Activated naive CD8-positive, alpha-beta T cell (primary cell): Measurements from ENCODE around the gene MARCHF4.
A peak's percentile ranks its signal among the peaks of the same experiment; 100 is the strongest.

Experiments used
- H3K27ac Mint-ChIP-seq: one replicate; pipeline ENCODE4 v1.8.0; 2021; ENCODE audit warnings: mixed read lengths
- H3K27me3 Mint-ChIP-seq: one replicate; pipeline ENCODE4 v1.8.0; 2021; ENCODE audit warnings: mixed read lengths
- H3K36me3 Mint-ChIP-seq: one replicate; pipeline ENCODE4 v1.8.0; 2021; ENCODE audit warnings: mixed read lengths
- H3K4me1 Mint-ChIP-seq: one replicate; pipeline ENCODE4 v1.8.0; 2021; ENCODE audit warnings: low read depth, mixed read lengths
- H3K4me3 Mint-ChIP-seq: one replicate; pipeline ENCODE4 v1.8.0; 2021; ENCODE audit warnings: mild to moderate bottlenecking, mixed read lengths
- H3K9me3 Mint-ChIP-seq: one replicate; pipeline ENCODE4 v1.8.0; 2021; ENCODE audit warnings: low read depth, mixed read lengths

MARCHF4 gene

GRCh38 chr2:216371721-216372702, at the start of gene MARCHF4:
TSS of gene MARCHF4 (minus strand) at chr2:216372483. CDS start at chr2:216370260, 2,223 bp downstream.
- H3K9me3 Mint-ChIP-seq = no peaks in the 10 kb centered on the region
- no peak within 1 kb of the TSS for H3K27ac Mint-ChIP-seq
- no peaks in the 10 kb centered on the region for H3K36me3 Mint-ChIP-seq
- peaks cover 21% of the 10 kb centered on the region for H3K4me1 Mint-ChIP-seq
- H3K4me3 Mint-ChIP-seq = peak within 1 kb of the TSS; percentile 66
- H3K27me3 Mint-ChIP-seq = peaks cover 34% of the 10 kb centered on the region

- no peak overlapping the region for H3K4me3 Mint-ChIP-seq
- peaks cover 37% of the 10 kb centered on the region for H3K36me3 Mint-ChIP-seq
- H3K27ac Mint-ChIP-seq = no peak overlapping the region
- no peaks in the 10 kb centered on the region for H3K9me3 Mint-ChIP-seq
- H3K27me3 Mint-ChIP-seq = no peaks in the 10 kb centered on the region
- H3K4me1 Mint-ChIP-seq = peaks cover 10% of the 10 kb centered on the region
Measured at GRCh38 chr2:216420367-216421101, 48.3 kb upstream of the MARCHF4 start.

DNA sequence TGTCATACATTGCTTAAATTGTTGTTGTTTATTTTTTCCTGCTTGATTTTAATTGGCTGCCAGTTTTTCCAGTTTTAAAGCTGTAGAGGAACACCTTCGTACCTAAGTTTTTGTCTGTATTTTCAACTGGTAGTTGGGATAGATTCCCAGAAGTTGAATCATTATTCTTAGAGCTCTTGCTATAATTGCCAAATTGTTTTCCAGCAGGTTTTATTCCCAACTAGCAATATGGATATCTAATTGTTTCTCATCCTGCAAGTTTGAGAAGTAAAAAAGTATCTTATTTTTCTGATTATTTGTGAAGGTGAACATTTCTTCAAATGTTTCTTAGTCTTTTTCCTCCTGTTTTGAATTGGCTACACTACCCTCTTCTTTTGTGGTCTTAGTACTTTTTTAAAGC, 46.7 kb upstream of the MARCHF4 start:
- H3K27me3 Mint-ChIP-seq = no peaks in the 10 kb centered on the region
- H3K36me3 Mint-ChIP-seq = peaks cover 32% of the 10 kb centered on the region
- peaks cover 10% of the 10 kb centered on the region for H3K4me1 Mint-ChIP-seq
- no peak overlapping the region for H3K27ac Mint-ChIP-seq
- no peak overlapping the region for H3K4me3 Mint-ChIP-seq
- no peaks in the 10 kb centered on the region for H3K9me3 Mint-ChIP-seq

- H3K27me3 Mint-ChIP-seq = no peaks in the 10 kb centered on the region
- H3K27ac Mint-ChIP-seq = no peak overlapping the region
- peaks cover 25% of the 10 kb centered on the region for H3K4me1 Mint-ChIP-seq
- no peaks in the 10 kb centered on the region for H3K9me3 Mint-ChIP-seq
- H3K36me3 Mint-ChIP-seq = peaks cover 20% of the 10 kb centered on the region
- H3K4me3 Mint-ChIP-seq = no peak overlapping the region
Measured at GRCh38 chr2:216416571-216417307, 44.5 kb upstream of the MARCHF4 start.

DNA sequence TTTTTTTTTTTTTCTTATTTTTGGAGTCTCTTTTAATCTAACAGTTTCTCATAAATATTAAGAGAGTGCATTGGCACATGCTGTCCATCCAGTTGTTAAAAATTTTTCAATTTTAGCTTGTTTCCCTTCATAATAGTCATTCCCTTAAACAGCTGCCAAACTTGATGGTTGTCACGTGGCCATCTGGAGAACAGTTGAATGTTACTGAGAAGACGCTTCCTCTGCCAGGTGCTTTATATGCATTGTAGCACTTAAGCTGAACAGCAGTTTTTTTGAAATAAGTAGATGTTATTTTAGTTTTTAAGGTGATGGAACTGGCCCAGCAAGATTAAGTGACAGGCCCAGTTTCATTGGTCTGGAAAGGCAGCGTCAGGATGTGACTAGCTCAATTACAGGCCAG, 43.3 kb upstream of the MARCHF4 start:
- peaks cover 29% of the 10 kb centered on the region for H3K4me1 Mint-ChIP-seq
- H3K9me3 Mint-ChIP-seq = no peaks in the 10 kb centered on the region
- H3K36me3 Mint-ChIP-seq = peaks cover 18% of the 10 kb centered on the region
- no peak overlapping the region for H3K4me3 Mint-ChIP-seq
- no peak overlapping the region for H3K27ac Mint-ChIP-seq
- no peaks in the 10 kb centered on the region for H3K27me3 Mint-ChIP-seq

DNA sequence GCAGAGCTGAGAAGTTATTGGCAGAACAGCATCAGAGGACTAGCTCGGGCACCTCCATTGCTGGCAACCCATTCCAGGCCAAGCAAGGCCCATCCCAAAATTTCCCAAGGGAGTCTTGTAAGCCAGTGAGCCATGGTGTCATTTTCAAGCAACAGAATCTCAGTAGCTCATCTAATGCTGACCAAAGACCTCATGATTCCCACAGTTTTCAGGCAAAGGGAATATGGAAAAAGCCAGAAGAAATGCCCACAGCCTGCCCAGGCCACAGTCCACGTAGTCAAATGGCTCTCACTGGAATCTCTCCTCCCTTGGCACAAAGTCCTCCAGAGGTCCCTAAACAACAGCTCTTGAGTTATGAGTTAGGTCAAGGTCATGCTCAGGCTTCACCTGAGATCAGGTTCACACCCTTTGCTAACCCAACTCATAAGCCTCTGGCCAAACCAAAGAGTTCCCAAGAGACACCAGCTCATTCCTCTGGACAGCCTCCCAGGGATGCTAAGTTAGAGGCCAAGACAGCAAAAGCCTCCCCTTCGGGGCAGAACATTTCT, 42.6 kb upstream of the MARCHF4 start:
- no peaks in the 10 kb centered on the region for H3K9me3 Mint-ChIP-seq
- no peaks in the 10 kb centered on the region for H3K27me3 Mint-ChIP-seq
- peaks cover 29% of the 10 kb centered on the region for H3K4me1 Mint-ChIP-seq
- peaks cover 14% of the 10 kb centered on the region for H3K36me3 Mint-ChIP-seq
- H3K27ac Mint-ChIP-seq = no peak overlapping the region
- H3K4me3 Mint-ChIP-seq = no peak overlapping the region

GRCh38 chr2:216413882-216414281, 41.6 kb upstream of the MARCHF4 start:
- Mint-ChIP-seq H3K4me1 (peaks cover 28% of the 10 kb centered on the region), H3K27me3 (no peaks in the 10 kb centered on the region), H3K4me3 (peak overlapping the region; percentile 96), H3K9me3 (no peaks in the 10 kb centered on the region), H3K36me3 (peaks cover 11% of the 10 kb centered on the region), H3K27ac (no peak overlapping the region)

- Mint-ChIP-seq H3K27ac (peak within 1 kb of the TSS; percentile 96), H3K27me3 (no peaks in the 10 kb centered on the region), H3K4me1 (peaks cover 19% of the 10 kb centered on the region), H3K4me3 (peak within 1 kb of the TSS; percentile 96), H3K36me3 (peaks cover 3% of the 10 kb centered on the region), H3K9me3 (no peaks in the 10 kb centered on the region)
Measured at GRCh38 chr2:216412022-216412999, 40.0 kb upstream of the MARCHF4 start, which contains the start of gene SMARCAL1. TSS of gene SMARCAL1 (plus strand) at chr2:216412484. CDS start at chr2:216414705, 2,221 bp downstream.

GRCh38 chr2:216410550-216410949, 38.3 kb upstream of the MARCHF4 start:
- no peak overlapping the region for H3K4me3 Mint-ChIP-seq
- H3K4me1 Mint-ChIP-seq = peaks cover 19% of the 10 kb centered on the region
- no peak overlapping the region for H3K27ac Mint-ChIP-seq
- no peaks in the 10 kb centered on the region for H3K27me3 Mint-ChIP-seq
- no peaks in the 10 kb centered on the region for H3K9me3 Mint-ChIP-seq
- peaks cover 2% of the 10 kb centered on the region for H3K36me3 Mint-ChIP-seq

- Mint-ChIP-seq H3K4me1 (peaks cover 22% of the 10 kb centered on the region), H3K4me3 (no peak overlapping the region), H3K27ac (no peak overlapping the region), H3K27me3 (no peaks in the 10 kb centered on the region), H3K9me3 (no peaks in the 10 kb centered on the region), H3K36me3 (no peaks in the 10 kb centered on the region)
Measured at GRCh38 chr2:216408426-216409290, 36.4 kb upstream of the MARCHF4 start.

DNA sequence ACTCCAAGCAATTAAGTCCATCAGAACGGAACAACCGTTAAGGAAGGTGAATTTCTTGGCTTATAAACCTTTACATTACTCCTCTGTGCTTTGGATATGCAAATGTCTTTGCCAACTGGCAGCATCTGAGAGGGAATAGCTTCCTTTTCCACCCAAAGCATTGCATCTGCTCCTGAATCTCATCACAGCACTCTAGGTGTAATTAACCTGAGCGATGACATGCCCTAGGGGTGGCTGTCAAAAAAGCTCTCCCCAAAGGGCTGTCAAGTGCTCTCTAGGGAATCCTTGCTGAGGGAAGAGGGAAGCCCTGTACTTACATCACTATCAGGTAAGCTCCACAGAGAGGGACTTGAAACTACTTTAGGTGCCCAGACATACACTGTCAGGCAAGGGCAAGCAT, 34.5 kb upstream of the MARCHF4 start:
- Mint-ChIP-seq H3K9me3 (no peaks in the 10 kb centered on the region), H3K27me3 (no peaks in the 10 kb centered on the region), H3K4me3 (no peak overlapping the region), H3K4me1 (peaks cover 10% of the 10 kb centered on the region), H3K36me3 (no peaks in the 10 kb centered on the region), H3K27ac (no peak overlapping the region)

GRCh38 chr2:216405588-216405987, 33.3 kb upstream of the MARCHF4 start:
- Mint-ChIP-seq H3K4me3 (no peak overlapping the region), H3K27me3 (no peaks in the 10 kb centered on the region), H3K36me3 (no peaks in the 10 kb centered on the region), H3K27ac (no peak overlapping the region), H3K9me3 (no peaks in the 10 kb centered on the region), H3K4me1 (peaks cover 6% of the 10 kb centered on the region)
